ENCODE data around the gene NKX6-2.
"Not testable (repeated sequence)": the region's sequence is repeated elsewhere in the genome, so short reads cannot be mapped to it uniquely, and the experiment has no call there.

NKX6-2 gene

DNA sequence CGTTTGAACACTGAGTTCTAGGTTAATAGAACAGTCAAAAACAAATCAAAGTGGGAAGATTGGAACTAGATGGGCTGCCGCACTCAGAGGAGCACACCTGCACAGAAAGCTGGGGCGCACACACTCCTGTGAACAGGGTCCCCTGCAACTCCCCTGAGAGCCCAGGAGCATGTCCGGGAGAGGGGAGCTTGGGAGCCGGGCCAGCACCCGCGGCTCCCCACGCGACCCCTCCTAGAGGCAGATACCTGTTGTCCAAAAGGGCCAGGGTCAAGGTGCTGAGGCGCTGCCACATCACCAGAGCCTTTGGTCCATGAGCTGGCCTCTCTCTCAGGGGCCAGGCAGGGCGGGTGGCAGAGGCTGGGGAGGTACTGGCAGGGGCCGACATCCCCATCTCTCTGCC is 5.6 kb downstream of the NKX6-2 start:
- no peak for DNase-seq (ENCODE audit: low read depth)

DNA sequence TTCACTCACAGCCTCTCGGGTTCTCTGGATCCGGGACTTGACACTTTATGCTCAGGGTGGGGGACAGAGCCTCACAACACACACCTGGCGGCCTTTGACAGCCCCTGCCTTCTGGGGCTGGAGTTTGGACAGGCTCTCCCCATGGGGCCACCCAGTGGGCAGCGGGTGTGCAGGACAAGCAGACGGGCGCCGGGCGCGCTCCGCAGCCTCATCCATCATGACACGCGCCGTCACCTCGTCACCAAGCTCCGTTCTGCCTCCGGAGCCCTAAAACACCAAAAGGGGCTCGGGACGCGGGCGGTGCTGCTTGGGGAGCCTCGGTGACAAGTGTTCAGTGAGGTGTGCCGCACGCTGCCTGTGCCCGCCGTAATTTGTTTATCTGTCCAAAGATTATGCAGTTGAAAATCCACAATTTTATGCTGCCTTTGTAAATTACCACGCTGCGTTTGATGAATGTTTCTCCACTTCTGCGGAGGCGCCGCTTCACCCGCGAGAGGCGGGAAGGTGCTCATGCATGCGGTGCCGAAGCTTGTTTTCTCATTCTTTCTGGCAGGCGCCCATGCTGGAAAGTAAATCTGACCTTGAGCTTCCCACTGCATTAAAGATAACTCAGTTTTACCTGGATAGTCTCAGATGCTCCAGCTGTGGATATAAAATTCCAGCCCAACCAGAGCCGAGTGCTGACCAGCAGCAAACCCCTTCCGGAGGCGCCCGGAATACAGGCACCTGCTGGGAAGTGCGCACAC is 6.2 kb downstream of the NKX6-2 start:
- DNase-seq (ENCODE audit: low read depth) = no peak

DNA sequence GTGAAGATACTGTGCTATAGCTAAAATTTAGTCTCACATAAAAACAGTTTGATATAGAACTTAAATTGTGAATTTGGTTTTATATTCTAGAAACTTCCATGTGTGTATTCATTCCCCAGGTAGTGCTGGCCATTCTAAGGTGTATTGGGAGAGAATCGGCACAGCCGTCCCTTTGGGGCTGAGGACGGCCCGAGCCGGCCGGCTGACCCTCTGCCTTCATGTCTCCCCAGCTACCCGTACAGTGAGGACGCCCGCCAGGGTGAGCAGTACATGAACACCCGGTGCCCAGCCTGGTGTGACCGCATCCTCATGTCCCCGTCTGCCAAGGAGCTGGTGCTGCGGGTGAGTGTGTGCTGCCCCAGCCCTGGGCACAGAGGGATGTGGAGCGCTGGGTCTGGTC is 8.5 kb downstream of the NKX6-2 start:
- no peak for DNase-seq (ENCODE audit: low read depth)

DNA sequence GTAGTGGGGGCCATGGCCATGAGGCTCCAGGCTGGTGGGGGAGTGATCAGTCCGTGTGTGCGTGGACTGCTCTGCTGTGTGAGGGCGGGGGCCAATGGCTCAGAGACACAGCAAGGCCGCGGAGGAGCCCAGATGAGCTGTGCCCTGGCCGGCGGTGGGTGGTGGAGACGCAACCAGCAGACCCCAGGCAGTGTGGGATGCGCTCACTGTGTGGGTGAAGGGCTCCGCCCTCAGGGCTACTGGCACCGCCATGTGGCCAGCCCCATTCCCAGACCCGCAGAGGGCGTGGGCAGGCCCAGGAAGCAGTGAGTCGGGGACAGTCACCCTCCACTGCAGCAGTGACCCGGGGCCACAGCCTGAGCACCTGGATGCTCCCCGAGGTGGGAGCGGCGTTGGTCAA is 9.1 kb downstream of the NKX6-2 start:
- DNase-seq (ENCODE audit: low read depth) = no peak

DNA sequence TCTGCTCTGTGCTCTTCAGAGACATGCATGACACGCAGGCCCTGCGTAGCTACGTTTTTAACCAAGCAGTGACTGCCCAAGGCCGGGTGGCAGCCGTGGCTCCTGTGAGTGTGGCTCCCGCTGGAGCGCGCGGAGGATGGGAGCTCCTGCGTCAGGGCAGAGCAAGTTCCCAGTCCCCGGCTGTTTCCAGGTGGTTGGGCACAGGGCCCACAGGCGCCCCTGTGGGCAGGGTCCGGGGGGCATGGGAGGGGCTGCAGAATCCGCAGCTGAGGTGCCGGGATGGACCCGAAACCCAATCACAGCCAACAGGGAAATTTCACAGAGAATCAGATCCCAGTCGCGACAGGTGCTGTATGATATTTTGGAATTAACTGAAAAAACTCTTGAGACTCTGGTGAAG is 9.8 kb downstream of the NKX6-2 start:
- no peak for DNase-seq (ENCODE audit: low read depth)

DNA sequence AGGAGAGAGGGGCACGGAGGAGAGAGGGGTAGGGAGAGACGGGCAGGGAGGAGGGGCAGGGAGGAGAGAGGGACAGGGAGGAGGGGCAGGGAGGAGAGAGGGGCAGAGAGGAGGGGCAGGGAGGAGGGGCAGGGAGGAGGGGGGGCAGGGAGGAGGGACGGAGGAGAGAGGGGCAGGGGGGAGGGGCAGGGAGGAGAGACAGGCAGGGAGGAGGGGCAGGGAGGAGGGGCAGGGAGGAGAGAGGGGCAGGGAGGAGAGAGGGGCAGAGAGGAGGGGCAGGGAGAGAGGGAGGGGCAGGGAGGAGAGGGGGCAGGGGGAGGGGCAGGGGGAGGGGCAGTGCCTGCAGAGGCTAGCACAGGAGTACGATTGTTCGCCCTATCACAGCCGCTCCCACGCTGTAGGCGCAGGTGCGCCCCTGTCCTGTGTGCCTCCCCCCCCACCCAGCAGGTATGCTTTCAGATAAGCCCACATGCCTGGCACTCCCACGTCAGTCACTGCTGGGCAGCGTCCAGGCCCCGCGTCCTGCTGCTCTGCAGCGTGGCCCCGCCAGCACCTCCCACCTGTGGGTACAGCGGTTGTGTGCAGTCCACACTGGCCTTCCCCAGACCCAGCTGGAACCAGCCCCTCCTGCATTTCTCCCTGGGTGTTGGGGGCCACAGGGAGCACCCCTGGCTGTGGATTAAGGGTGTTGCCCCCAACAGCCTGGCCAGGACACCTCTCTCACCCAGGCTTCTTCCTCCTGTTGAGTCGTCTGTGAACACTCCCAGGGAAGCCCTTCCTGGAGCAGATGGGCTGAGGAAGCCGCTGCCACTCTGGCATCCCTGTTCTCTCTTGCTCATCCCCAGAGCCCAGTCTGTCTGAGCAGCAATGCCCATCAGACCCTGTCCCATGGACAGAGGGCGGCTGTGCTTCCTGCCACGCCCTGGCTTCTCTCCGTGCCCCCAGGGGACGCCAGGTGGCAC is 10.8 kb downstream of the NKX6-2 start:
- no peak for DNase-seq (ENCODE audit: low read depth)

DNA sequence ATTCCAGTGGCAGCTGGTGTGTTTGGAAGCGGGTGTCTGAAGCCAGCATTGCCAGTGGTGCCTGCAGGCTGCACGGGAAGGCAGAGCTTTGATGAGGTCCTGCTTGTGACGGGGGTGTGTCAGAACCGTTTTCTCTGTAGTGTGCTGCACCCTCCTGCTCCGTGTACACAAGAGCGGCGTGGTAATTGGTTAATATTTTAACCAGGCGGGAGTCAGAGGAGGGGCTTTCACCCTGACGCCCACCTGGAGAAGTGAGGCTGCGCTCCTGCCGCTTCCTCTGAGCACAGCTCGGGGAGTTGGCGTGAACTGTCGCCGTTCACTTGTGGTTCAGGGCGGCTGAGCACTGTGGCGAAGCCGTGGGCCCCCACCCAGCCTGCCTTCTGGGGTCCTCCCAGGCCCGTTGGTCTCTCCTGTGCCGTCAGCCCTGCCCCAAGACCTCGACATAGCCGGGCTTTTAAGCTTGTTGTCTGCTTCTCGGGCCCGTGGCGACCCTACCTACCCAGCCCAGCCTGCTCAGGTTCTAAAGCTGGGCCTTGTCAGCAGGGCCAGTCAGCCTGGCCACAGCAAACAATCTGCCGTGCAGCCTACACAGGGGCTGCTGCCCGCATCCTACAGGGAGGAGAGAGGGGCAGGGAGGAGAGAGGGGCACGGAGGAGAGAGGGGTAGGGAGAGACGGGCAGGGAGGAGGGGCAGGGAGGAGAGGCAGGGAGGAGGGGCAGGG is 11.6 kb downstream of the NKX6-2 start:
- no peak for DNase-seq (ENCODE audit: low read depth)

DNA sequence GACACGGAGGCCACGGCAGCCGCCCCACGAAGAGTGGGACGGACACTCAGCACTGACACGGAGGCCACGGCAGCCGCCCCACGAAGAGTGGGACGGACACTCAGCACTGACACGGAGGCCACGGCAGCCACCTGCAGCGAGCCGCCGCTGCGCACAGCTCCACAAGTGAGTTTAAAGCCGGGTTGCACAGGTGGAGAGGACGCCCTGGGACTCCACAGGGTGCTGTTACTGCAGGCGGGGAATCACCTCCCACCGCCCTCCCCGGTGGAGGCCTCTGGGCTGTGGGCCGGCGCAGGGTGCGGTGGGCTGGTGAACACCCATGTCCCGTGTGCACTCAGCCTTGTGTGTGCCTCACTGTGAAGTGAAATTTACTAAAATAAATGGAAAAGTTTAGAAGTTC is 13.1 kb downstream of the NKX6-2 start:
- not testable (repeated sequence) for DNase-seq (ENCODE audit: low read depth)

DNA sequence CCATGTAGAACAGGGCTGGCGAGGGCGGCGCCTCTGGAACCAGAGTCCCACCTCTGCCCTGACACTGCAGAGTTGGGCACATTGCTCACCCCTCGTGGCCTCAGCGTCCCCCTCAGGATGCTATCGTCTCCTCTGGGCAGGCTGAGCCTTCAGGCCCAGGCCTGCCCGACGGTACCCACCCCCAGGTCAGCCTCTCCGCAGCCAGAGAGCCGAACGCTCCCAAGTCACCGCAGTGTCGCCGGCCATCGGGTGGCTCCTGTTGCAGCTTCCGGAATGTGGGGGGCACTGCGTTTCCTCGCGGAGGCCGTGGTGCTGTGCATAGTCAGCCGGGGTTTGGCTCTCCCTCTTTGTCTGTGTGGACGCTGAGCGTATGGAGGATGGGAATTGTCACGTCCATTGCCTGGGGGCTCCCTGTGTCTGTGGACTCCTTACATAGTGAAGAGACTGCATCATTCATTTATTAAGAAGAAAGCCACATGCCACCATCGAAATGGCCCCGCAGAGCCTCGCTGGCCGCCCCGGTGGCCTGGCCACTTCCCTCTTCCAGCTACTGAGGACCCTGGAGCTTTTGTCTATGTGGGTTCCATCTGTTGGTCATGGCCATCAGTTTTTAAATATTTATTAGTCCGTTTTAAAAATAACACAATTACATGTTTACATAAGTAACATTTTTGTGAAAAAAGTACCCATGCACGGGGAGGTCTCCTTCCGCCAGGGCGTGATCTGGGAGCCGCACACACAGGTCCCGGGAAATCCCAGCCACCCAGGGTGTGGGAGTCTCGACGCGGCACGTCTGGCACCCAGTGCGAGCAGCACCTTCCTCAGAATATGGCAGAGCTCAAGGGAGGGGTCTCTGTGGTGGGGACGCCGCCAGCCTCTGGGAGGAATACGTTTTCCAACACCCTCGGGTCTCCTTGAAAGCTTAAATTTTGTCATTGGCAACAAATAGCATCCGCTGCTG is 15.6 kb downstream of the NKX6-2 start:
- no peak for DNase-seq (ENCODE audit: low read depth)

DNA sequence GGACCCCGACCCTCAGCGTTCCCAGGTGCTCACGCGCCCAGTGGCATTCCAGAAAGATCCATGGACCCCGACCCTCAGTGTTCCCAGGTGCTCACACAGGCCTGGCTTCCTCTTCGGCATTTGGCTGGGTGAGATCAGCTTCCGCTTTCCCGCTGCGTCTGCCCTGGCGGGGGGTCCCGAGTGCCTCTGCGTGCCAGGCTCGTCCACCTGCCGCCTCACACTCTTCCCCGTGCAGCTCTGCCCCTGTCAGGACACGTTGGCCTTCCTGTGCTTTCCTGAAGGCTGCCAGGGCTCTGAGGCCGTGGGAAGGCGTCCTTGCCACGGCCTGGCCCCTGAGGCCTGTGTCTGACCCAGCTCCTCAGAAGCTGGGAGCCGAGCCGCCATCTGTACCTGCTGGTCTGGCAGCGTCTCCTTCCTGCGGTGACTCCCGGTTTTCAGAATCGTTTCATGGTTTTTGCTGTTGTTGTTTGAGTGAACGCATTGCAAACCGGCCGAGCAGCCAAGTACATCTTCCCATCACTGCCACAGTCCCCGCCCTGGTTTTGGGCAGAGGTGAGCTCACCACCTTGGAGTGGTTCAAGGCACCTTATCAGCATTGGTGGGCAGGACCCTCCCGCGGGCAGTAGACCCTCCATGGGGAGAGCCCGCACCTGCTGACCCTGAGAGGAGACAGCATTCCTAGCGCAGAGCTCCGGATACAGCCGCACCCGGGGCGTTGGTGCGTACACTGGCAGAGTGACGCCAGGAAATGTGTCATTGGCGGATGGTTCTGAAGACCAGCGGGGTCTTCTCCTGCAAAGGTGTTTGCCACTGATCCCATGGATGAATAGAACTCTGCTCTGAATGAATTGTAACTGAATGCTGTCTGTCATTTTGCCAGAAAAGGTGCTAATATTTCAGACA is 17.4 kb downstream of the NKX6-2 start:
- DNase-seq (ENCODE audit: low read depth) = no peak

DNA sequence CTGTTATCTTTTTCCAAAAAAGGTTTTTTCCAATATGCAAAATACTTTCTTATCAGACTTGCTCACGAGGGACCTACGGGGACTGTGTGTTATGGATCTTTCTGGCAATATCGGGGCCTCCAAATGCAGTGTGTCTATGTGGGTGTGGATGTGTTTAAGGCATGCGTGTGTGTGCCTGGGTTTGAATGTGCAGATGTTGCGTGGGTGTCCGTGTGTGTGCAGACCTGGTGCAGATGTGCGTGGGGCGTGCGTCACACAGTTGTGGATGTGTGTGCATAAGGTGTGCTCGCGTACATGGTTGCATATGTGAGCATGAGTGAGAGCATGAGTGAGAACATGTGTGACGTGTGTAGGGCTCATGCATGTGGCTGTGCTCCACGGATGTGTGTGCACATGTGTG is 19.7 kb downstream of the NKX6-2 start:
- no peak for DNase-seq (ENCODE audit: low read depth)

DNA sequence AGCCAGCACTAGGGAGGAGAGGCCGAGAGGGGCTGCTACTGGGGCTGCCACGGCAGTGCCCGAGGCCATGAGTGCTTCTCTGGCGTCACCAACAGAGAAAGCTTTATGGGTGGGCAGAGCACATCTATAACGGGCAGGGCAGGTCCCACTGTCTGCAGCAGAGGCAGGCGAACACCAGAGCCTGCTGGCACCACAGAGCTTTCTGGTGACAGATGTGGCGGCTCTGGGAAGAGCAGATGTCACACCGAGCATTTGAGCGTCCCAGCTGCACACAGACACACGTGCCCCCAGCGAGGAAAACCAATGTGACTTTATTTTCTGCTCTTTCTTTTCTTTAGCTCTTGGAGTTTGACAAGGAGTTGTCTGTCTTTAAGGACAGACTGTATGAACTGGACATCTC is 20.5 kb downstream of the NKX6-2 start:
- no peak for DNase-seq (ENCODE audit: low read depth)

DNA sequence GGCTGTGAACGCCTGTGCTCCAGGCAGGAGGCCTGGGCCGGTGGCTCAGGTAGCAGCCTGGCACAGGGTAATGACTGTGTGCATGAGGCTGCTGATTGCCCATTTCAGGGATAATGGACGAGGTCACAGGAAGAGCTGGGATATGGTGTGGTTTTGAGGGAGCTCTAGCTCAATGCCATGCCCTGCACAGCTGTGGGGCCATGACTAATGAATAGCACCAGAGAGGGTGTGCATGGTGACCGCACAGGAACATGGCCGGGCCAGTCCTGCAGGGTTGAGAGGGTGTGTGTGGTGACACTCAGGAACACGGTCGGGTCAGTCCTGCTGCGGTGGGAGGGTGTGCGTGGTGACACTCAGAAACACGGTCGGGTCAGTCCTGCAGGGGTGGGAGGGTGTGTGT is 21.8 kb downstream of the NKX6-2 start:
- no peak for DNase-seq (ENCODE audit: low read depth)

DNA sequence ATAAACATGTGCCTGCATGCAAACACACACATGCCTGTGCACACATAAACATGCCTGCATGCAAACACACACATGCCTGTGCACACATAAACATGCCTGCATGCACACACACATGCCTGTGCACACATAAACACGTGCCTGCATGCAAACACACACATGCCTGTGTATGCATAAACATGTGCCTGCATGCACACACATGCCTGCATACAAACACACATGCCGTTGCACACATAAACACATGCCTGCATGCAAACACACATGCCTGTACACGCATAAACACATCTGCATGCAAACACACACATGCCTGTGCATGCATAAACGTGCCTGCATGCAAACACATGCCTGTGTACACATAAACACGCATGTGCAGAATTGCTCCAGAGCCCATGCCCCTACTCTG is 22.4 kb downstream of the NKX6-2 start:
- DNase-seq (ENCODE audit: low read depth) = no peak

DNA sequence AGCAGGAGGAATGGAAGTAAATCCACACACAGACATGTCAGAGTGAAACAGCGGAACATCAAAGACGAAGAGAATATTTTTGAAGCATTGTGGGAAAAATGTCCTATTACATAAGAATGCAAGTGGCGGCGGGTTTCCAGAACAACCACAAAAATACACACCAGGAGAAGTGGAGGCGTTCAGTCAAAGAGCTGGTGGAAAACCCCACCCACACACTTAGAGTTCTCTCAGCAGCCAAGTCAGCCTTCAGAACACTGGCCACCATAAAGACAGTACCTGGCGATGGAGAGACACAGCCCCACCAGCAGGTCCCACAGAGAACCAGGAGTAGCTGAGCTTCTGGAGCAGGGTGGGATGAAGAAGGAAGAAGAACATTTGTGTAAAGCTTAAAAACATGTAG is 23.7 kb downstream of the NKX6-2 start:
- DNase-seq (ENCODE audit: low read depth) = no peak

DNA sequence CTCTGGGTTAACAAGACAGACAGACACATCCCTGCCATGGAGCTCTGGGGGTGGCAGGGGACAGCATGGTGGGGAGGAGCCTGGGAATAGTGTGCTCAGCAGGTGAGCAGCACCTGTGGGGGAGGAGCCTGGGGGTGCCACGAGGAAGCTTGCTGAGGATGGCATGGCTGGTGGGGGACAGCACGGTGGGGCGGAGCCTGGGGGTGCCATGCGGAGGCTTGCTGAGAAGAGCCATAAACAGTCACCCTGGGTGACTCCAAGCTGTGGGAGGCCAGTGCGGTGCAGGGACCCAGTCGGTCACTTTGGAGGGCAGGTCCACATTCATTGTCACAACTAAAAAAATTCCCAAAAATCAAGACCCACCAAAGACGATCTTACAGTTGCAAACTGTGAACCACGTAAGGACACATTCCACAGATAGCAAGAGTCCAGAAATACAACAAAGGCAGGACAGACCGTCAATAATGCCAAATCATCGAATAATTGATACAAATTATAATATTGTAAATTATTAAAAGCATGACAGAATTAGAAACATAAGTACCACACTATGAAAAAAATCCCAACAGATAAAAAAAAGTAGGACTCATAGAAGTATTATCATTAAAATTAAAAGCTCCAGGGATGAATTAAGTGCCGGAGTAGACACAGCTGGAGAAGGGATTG is 24.4 kb downstream of the NKX6-2 start:
- DNase-seq (ENCODE audit: low read depth) = no peak

DNA sequence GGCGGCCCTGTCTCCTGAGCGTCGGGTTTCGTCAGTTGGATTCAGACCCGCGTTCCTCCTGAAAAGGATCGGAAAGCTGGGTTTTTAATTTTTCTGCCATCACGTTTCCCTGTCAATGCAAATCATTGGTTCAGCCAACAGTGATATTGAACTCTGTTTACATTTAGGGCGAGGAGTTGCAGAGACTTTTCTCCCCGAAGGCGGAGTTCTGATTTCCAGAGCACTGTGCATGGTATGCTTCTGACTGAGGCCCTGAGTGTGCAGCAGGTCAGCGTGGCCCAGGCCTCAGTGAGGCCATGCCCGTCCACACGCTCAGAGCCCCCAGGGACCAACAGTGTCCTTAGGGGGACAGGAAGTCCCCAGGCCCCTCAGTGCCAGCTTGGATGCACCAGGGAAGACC is 27.1 kb downstream of the NKX6-2 start:
- no peak for DNase-seq (ENCODE audit: low read depth)

DNA sequence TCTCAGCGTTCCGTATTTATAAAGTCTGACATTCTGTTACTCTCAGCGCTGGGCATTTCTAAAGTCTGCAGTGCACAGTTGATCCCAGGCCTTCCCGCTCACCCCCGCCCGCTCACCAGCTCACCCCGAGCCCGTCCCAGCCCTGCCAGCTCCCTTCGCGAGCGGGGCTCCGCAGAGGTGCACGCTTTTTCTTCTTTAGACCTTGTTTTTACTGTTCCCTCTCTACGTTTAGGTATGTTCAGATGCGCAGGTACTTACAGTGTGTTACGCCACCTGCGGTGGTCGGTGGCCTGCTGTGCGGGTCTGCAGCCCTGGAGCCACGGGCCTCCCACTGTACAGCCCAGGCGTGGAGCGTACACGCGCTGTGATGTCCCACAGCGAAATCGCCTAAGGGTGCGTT is 28.8 kb downstream of the NKX6-2 start:
- DNase-seq (ENCODE audit: low read depth) = no peak

DNA sequence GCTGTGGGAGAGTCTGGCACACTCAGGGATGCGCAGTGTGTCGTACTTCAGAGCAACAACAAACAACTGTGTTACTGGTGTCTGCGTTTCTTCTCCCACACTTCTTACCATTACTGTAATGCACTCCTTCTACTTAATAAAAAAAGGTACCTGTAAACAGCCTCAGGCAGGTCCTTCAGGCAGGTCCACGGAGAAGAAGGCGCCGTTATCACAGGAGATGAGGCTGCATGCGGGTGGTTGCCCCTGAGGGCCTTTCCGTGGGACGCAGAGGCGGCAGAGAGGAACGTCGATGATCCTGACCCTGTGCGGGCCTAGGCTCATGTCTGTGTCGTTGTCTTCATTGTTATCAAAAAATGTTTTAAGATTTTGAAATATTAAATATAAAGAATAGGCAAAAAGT is 29.4 kb downstream of the NKX6-2 start:
- no peak for DNase-seq (ENCODE audit: low read depth)

DNA sequence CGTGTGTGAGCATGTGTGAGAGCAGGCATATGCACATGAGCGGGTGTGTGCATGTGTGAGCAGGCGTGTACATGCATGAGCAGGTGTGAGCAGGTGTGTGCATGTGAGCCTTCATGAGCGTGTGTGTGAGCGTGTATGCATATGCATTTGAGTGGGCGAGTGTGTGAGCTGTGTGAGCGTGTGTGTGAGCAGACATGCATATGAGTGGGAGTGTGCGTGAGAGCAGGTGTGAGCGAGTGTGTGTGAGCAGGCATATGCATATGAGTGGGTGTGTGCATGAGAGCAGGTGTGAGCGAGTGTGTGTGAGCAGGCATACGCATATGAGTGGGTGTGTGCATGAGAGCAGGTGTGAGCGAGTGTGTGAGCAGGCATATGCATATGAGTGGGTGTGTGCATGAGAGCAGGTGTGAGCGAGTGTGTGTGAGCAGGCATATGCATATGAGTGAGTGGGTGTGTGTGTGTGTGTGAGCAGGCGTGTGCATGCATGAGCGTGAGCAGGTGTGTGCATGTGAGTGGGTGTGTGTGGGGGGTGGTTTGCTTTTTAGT is 30.7 kb downstream of the NKX6-2 start:
- DNase-seq (ENCODE audit: low read depth) = no peak

All from fibroblast of gingiva (primary cell).